ENCODE data around the gene RERG. TPM values are rescaled to one million over a fixed set of nuclear protein-coding genes. Genes with fewer than 3 reads are reported as not detected.

Gene RERG
- total and polyA plus RNA-seq, 2 experiments from 2014 or later: not detected

DNA sequence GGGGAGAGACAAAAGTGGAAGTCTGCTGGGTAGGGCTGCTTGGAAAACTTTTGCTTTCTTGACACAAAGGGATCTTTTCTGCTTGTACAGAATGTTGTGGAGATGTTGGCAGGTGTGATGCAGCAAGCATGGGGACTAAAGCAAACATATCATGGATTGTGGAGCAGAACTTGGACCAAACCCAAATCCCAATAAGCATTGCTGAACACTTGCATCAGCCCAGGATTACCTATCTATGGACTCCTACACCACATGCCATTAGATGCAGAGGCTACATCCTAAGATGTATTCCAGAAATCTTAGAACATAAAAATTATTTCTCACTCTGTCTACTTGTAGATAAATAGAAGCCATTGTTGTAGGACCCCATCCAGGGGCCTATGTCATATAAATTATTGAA, 44.7 kb upstream of the RERG start:
- no peak overlapping the region for H3K9ac ChIP-seq
- no peaks in the 10 kb centered on the region for H4K20me1 ChIP-seq (ENCODE audit: insufficient read depth)
- no peak overlapping the region for H3K27ac ChIP-seq
- H3K9me3 ChIP-seq (ENCODE audit: low read depth): no peaks in the 10 kb centered on the region
- in situ Hi-C loops (cut with MboI): no loop called here
- no peak overlapping the region for H3K4me3 ChIP-seq
- no peaks in the 10 kb centered on the region for H3K79me2 ChIP-seq (ENCODE audit: insufficient read depth)
- H3K4me2 ChIP-seq (ENCODE audit: unreplicated experiment): no peak overlapping the region
- no peaks in the 10 kb centered on the region for H3K9me2 ChIP-seq (ENCODE audit: insufficient read depth)
- DNase-seq: no peak
- no peaks in the 10 kb centered on the region for H3K36me3 ChIP-seq (ENCODE audit: low read depth)
- H2AFZ ChIP-seq: no peak overlapping the region
- H3F3A ChIP-seq (ENCODE audit: insufficient read depth): no peaks in the 10 kb centered on the region
- peaks cover 3% of the 10 kb centered on the region; the same call in 1 of the 2 replicates for H3K27me3 ChIP-seq (replicated peaks; ENCODE audit: insufficient read depth)
- TF ChIP-seq EZH2phosphoT487 (IDR thresholded peaks at IDR 0.05; ENCODE audit: insufficient read depth, low read depth) (no peak), EZH2 (IDR thresholded peaks at IDR 0.05; ENCODE audit: insufficient read depth, poor library complexity, severe bottlenecking) (no peak)
- H3K4me1 ChIP-seq (ENCODE audit: insufficient read depth): no peaks in the 10 kb centered on the region

DNA sequence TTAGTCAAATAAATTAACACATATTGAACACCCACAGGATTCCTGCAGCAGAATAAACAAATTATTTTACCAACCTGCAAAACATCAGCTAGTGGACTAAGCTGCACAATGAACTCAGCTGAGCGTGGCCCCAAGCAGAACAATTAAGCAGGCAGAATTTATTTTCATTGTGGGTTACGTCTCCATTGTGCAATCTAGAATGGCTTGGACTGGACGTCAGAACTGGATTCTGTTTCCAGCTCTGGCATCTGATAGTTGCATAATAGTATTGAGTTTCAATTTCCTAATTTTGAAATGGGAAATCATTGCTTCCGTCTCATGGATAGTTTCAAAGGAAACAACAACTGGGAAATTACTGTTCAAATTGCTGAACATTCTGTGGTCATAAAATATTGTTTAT, 35.5 kb upstream of the RERG start:
- 3 to 9% methylated on average over 4 of the region's 4 CpGs for WGBS, 2 experiments (ENCODE audit: low coverage in 1 of 2, low lambda C conversion rate in 2 of 2, missing lambda C conversion rate in 2 of 2)
- peaks cover 20% of the 10 kb centered on the region for H3K27me3 ChIP-seq (replicated peaks; ENCODE audit: insufficient read depth)
- in situ Hi-C loops (cut with MboI): no loop called here
- peak; percentile 61 for DNase-seq
- no peak overlapping the region for H2AFZ ChIP-seq
- no peaks in the 10 kb centered on the region for H3K9me2 ChIP-seq (ENCODE audit: insufficient read depth)
- no peak for TF ChIP-seq EZH2 (IDR thresholded peaks at IDR 0.05; ENCODE audit: insufficient read depth, poor library complexity, severe bottlenecking)
- H4K20me1 ChIP-seq (ENCODE audit: insufficient read depth): no peaks in the 10 kb centered on the region
- H3K4me1 ChIP-seq (ENCODE audit: insufficient read depth): no peaks in the 10 kb centered on the region
- H3K36me3 ChIP-seq (ENCODE audit: low read depth): no peaks in the 10 kb centered on the region
- no peaks in the 10 kb centered on the region for H3K9me3 ChIP-seq (ENCODE audit: low read depth)
- no peak overlapping the region for H3K4me3 ChIP-seq
- H3K9ac ChIP-seq: no peak overlapping the region
- no peak overlapping the region for H3K27ac ChIP-seq
- H3K79me2 ChIP-seq (ENCODE audit: insufficient read depth): no peaks in the 10 kb centered on the region
- no peak overlapping the region for H3K4me2 ChIP-seq (ENCODE audit: unreplicated experiment)
- H3F3A ChIP-seq (ENCODE audit: insufficient read depth): no peaks in the 10 kb centered on the region

DNA sequence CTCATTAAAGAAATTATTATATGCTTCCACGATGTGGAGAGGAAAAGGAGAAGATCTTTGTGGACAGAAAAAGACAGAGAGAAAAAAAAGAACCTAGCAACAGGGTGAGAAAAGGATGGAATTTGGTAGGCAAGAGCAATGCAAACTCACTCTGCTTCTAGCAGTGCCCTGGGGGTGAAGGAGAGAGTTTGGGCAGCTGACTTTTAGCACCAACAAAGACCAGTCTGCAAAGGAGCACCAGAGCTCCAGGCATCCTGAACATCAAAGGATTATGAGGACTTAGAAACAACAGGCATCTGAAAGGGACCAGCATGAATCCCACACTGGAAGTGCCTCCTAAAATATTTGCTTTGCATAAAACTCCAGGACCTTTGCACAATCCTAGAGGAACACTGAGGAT, 32.8 kb upstream of the RERG start:
- no peak overlapping the region for H3K4me2 ChIP-seq (ENCODE audit: unreplicated experiment)
- WGBS, 2 experiments (ENCODE audit: low coverage in 1 of 2, low lambda C conversion rate in 2 of 2, missing lambda C conversion rate in 2 of 2): 5 to 7% methylated on average over 1 of the region's 1 CpG
- DNase-seq: no peak
- no peak for TF ChIP-seq EZH2phosphoT487 (IDR thresholded peaks at IDR 0.05; ENCODE audit: insufficient read depth, low read depth)
- TF ChIP-seq EZH2 (IDR thresholded peaks at IDR 0.05; ENCODE audit: insufficient read depth, poor library complexity, severe bottlenecking): no peak
- H4K20me1 ChIP-seq (ENCODE audit: insufficient read depth): no peaks in the 10 kb centered on the region
- no peaks in the 10 kb centered on the region for H3K4me1 ChIP-seq (ENCODE audit: insufficient read depth)
- H3K9me2 ChIP-seq (ENCODE audit: insufficient read depth): no peaks in the 10 kb centered on the region
- no peak overlapping the region for H3K27ac ChIP-seq
- H3K27me3 ChIP-seq (replicated peaks; ENCODE audit: insufficient read depth): peaks cover 21% of the 10 kb centered on the region
- H3K9me3 ChIP-seq (ENCODE audit: low read depth): no peaks in the 10 kb centered on the region
- H2AFZ ChIP-seq: no peak overlapping the region
- in situ Hi-C loops (cut with MboI): no loop called here
- H3K4me3 ChIP-seq: no peak overlapping the region
- no peaks in the 10 kb centered on the region for H3K79me2 ChIP-seq (ENCODE audit: insufficient read depth)
- H3F3A ChIP-seq (ENCODE audit: insufficient read depth): no peaks in the 10 kb centered on the region
- no peak overlapping the region for H3K9ac ChIP-seq
- H3K36me3 ChIP-seq (ENCODE audit: low read depth): no peaks in the 10 kb centered on the region

DNA sequence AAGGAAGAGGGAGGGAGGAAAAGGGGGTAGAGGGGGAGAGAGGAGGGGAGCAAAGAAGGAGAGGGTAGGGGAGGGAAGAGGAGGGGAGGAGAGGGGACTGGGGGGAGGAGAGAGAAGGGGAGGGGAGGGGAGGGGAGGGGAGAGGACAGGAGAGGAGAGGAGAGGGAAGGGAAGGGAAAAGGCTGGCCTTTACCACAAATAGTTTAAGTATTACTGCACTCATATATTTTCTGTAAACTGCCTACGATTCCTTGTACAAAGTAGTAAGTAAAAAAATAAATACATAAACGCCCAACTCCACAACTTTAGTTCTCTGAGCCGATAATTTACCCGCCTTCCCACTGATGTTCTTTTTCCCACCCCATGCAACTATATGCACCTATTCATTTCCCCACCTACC, 23.7 kb upstream of the RERG start:
- no peak overlapping the region for H3K27ac ChIP-seq
- no peak overlapping the region for H3K9ac ChIP-seq
- H3K36me3 ChIP-seq (ENCODE audit: low read depth): no peaks in the 10 kb centered on the region
- H3K9me3 ChIP-seq (ENCODE audit: low read depth): no peaks in the 10 kb centered on the region
- no peaks in the 10 kb centered on the region for H3F3A ChIP-seq (ENCODE audit: insufficient read depth)
- H3K9me2 ChIP-seq (ENCODE audit: insufficient read depth): no peaks in the 10 kb centered on the region
- no peak overlapping the region for H3K4me3 ChIP-seq
- H3K27me3 ChIP-seq (replicated peaks; ENCODE audit: insufficient read depth): peaks cover 9% of the 10 kb centered on the region; the same call in 1 of the 2 replicates
- in situ Hi-C loops (cut with MboI): no loop called here
- H3K4me2 ChIP-seq (ENCODE audit: unreplicated experiment): no peak overlapping the region
- no peak for DNase-seq
- H2AFZ ChIP-seq: no peak overlapping the region
- WGBS, 2 experiments (ENCODE audit: low coverage in 1 of 2, low lambda C conversion rate in 2 of 2, missing lambda C conversion rate in 2 of 2): 69 to 73% methylated on average over 4 of the region's 4 CpGs
- H3K4me1 ChIP-seq (ENCODE audit: insufficient read depth): no peaks in the 10 kb centered on the region
- no peaks in the 10 kb centered on the region for H4K20me1 ChIP-seq (ENCODE audit: insufficient read depth)
- TF ChIP-seq EZH2 (IDR thresholded peaks at IDR 0.05; ENCODE audit: insufficient read depth, poor library complexity, severe bottlenecking) (no peak), EZH2phosphoT487 (IDR thresholded peaks at IDR 0.05; ENCODE audit: insufficient read depth, low read depth) (no peak)
- H3K79me2 ChIP-seq (ENCODE audit: insufficient read depth): no peaks in the 10 kb centered on the region

DNA sequence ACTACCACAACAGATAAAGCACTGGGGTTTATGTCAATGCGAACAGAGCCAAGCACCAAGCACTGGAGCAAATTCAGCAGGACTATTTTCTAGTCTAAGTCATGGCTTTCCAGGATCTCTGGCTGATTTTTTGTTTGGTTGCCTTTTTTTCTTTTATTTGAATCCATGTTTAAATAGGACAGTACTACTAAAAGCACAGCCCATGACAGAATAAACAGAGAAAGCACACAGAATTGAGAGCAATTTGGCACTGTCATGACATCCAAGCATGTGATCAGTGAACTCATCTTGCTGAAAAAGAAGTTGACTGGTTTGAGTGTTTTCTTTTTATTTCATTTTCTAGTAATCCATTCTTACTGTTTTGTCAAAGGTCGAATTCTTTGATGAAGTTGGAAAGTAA, 23.1 kb upstream of the RERG start:
- Histone ChIP-seq H3K27me3 (replicated peaks; ENCODE audit: insufficient read depth) (peaks cover 9% of the 10 kb centered on the region; the same call in 1 of the 2 replicates), H3F3A (ENCODE audit: insufficient read depth) (no peaks in the 10 kb centered on the region), H3K4me3 (no peak overlapping the region), H3K9ac (no peak overlapping the region), H3K9me2 (ENCODE audit: insufficient read depth) (no peaks in the 10 kb centered on the region), H3K79me2 (ENCODE audit: insufficient read depth) (no peaks in the 10 kb centered on the region), H3K27ac (no peak overlapping the region), H3K4me1 (ENCODE audit: insufficient read depth) (no peaks in the 10 kb centered on the region), H3K36me3 (ENCODE audit: low read depth) (no peaks in the 10 kb centered on the region), H3K4me2 (ENCODE audit: unreplicated experiment) (no peak overlapping the region), H3K9me3 (ENCODE audit: low read depth) (no peaks in the 10 kb centered on the region), H4K20me1 (ENCODE audit: insufficient read depth) (no peaks in the 10 kb centered on the region), H2AFZ (no peak overlapping the region)
- in situ Hi-C loops (cut with MboI): no loop called here
- no peak for TF ChIP-seq EZH2 (IDR thresholded peaks at IDR 0.05; ENCODE audit: insufficient read depth, poor library complexity, severe bottlenecking)
- no peak for TF ChIP-seq EZH2phosphoT487 (IDR thresholded peaks at IDR 0.05; ENCODE audit: insufficient read depth, low read depth)
- DNase-seq: no peak
- 20% methylated on average over 2 of the region's 2 CpGs for WGBS, 2 experiments (ENCODE audit: low coverage in 1 of 2, low lambda C conversion rate in 2 of 2, missing lambda C conversion rate in 2 of 2)
